ENCODE results near the gene IL1RN. TPM values are rescaled to one million over a fixed set of nuclear protein-coding genes. Genes with fewer than 3 reads are reported as not detected.
A peak's percentile ranks its signal among the peaks of the same experiment; 100 is the strongest.

The IL1RN gene
- total and polyA plus RNA-seq, 2 of the 13 experiments (the other 11 are each of a cell fraction or from before 2014, with no cell fraction given) = 21.2 to 101 TPM

GRCh38 chr2:113180131-113180946, 52.9 kb downstream of the IL1RN start (continued):
- TF ChIP-seq REL (CRISPR knock-in tag; conservative IDR thresholded peaks at IDR 0.05) = no peak
- no peak for TF ChIP-seq ZNF510 (CRISPR knock-in tag; IDR thresholded peaks at IDR 0.05; ENCODE audit: low read depth)
- no peak for TF ChIP-seq TERF1 (CRISPR knock-in tag; IDR thresholded peaks at IDR 0.05)
- no peak for TF ChIP-seq ZNF30 (CRISPR knock-in tag; IDR thresholded peaks at IDR 0.05)
- TF ChIP-seq THRA (CRISPR knock-in tag; IDR thresholded peaks at IDR 0.05; ENCODE audit: borderline replicate concordance) = 0 out of 2 replicates have a peak, but pooled peaks have one; percentile 6
- TF ChIP-seq ZNF609 (CRISPR knock-in tag; IDR thresholded peaks at IDR 0.05; ENCODE audit: borderline replicate concordance) = peak; percentile 23; the same call in 1 of the 2 replicates
- no peak for TF ChIP-seq CBX2 (IDR thresholded peaks at IDR 0.05; ENCODE audit: low read depth, low read length)
- TF ChIP-seq CBX2 (CRISPR knock-in tag; IDR thresholded peaks at IDR 0.05; ENCODE audit: low read depth) = no peak
- TF ChIP-seq GLMP (CRISPR knock-in tag; IDR thresholded peaks at IDR 0.05; ENCODE audit: borderline replicate concordance) = no peak
- TF ChIP-seq IKZF4 (CRISPR knock-in tag; IDR thresholded peaks at IDR 0.05; ENCODE audit: borderline replicate concordance, low read depth, not compliant biosample characterization) = no peak
- no peak for TF ChIP-seq SNAPC5 (CRISPR knock-in tag; IDR thresholded peaks at IDR 0.05; ENCODE audit: borderline replicate concordance)
- TF ChIP-seq ZNF784 (CRISPR knock-in tag; IDR thresholded peaks at IDR 0.05; ENCODE audit: borderline replicate concordance) = no peak
- peak; percentile 56 for TF ChIP-seq TGIF2 (CRISPR knock-in tag; IDR thresholded peaks at IDR 0.05)
- TF ChIP-seq ZIK1 (CRISPR knock-in tag; IDR thresholded peaks at IDR 0.05; ENCODE audit: borderline replicate concordance, low read depth) = no peak
- no peak for TF ChIP-seq ZNF589 (CRISPR knock-in tag; conservative IDR thresholded peaks at IDR 0.05)
- TF ChIP-seq ZNF644 (CRISPR knock-in tag; IDR thresholded peaks at IDR 0.05; ENCODE audit: low read depth) = peak; percentile 85
- 0 out of 2 replicates have a peak, but pooled peaks have one; percentile 50 for TF ChIP-seq ZNF83 (CRISPR knock-in tag; IDR thresholded peaks at IDR 0.05; ENCODE audit: borderline replicate concordance)
- TF ChIP-seq ZNF329 (CRISPR knock-in tag; IDR thresholded peaks at IDR 0.05; ENCODE audit: low read depth) = no peak
